HepG2 (cell line): Measurements from ENCODE around the gene TNFRSF11A. TPM values are rescaled to one million over a fixed set of nuclear protein-coding genes. Genes with fewer than 3 reads are reported as not detected.
A peak's percentile ranks its signal among the peaks of the same experiment; 100 is the strongest.

Experiments used
- ASH2L ChIP-seq: fragments of 300-600, 200-600 bp; sonication (generic); IDR thresholded peaks from 2 replicates; pipeline ENCODE4 v1.7.0; 2017; ENCODE audit warnings: low read depth, mild to moderate bottlenecking, moderate library complexity, mixed read lengths, low read length; ENCODE audit not compliant: insufficient read length
- ATF7 ChIP-seq, 2 experiments: fragments of 450-650 bp in 1 of 2; sonication (generic) in 1 of 2; formaldehyde crosslinking in 1 of 2; IDR thresholded peaks; 2 replicates each; pipeline versions ENCODE4 v1.4.0 to v1.6.1; 2016 to 2020; ENCODE audit warnings: antibody characterized with exemption in 1 of 2, mild to moderate bottlenecking in 1 of 2, missing genetic modification reagents in 1 of 2
- CHCHD3 ChIP-seq: sonication (generic); formaldehyde crosslinking; IDR thresholded peaks from 2 replicates; pipeline ENCODE4 v1.8.0; 2022; ENCODE audit warnings: mild to moderate bottlenecking, missing genetic modification reagents, moderate library complexity
- EED ChIP-seq: sonication (generic); formaldehyde crosslinking; IDR thresholded peaks from 2 replicates; pipeline ENCODE4 v1.5.0; 2020; ENCODE audit warnings: mild to moderate bottlenecking, missing genetic modification reagents
- EP300 ChIP-seq, 3 experiments: sonication (generic) in 1 of 3; formaldehyde crosslinking in 1 of 3; IDR thresholded peaks; 2 replicates each; pipeline versions ENCODE4 v1.5.1 to v1.6.1; 2011 to 2020; ENCODE audit warnings: low read depth in 2 of 3, low read length in 2 of 3, borderline replicate concordance in 1 of 3, improper control_type of control experiment in 1 of 3, mild to moderate bottlenecking in 1 of 3, missing genetic modification reagents in 1 of 3, moderate library complexity in 1 of 3
- HDAC6 ChIP-seq: fragments of 200-600 bp; sonication (generic); IDR thresholded peaks from 2 replicates; pipeline ENCODE4 v1.7.0; 2017; ENCODE audit warnings: mild to moderate bottlenecking, antibody characterized with exemption, low read length, low read depth
- KLF12 ChIP-seq: sonication (generic); formaldehyde crosslinking; IDR thresholded peaks from 2 replicates; pipeline ENCODE4 v1.4.0; 2020; ENCODE audit warnings: missing genetic modification reagents, borderline replicate concordance
- NFIB ChIP-seq: sonication (generic); formaldehyde crosslinking; IDR thresholded peaks from 2 replicates; pipeline ENCODE4 v1.9.0; 2021; ENCODE audit warnings: missing genetic modification reagents, mild to moderate bottlenecking, borderline replicate concordance
- PCBP2 ChIP-seq: fragments of 200-400 bp; formaldehyde crosslinking; optimal IDR thresholded peaks from 2 replicates; pipeline ENCODE3; 2018; ENCODE audit warnings: low read length, low read depth; ENCODE audit not compliant: poor library complexity, severe bottlenecking
- PHF20 ChIP-seq: sonication (generic); formaldehyde crosslinking; IDR thresholded peaks from 2 replicates; pipeline ENCODE4 v1.5.0; 2020; ENCODE audit warnings: mild to moderate bottlenecking, missing genetic modification reagents
- RARG ChIP-seq: sonication (generic); formaldehyde crosslinking; IDR thresholded peaks from 2 replicates; pipeline ENCODE4 v1.4.0; 2020; ENCODE audit warnings: low read depth, mild to moderate bottlenecking, missing genetic modification reagents
- REXO4 ChIP-seq: sonication (generic); formaldehyde crosslinking; IDR thresholded peaks from 2 replicates; pipeline ENCODE4 v1.8.0; 2022; ENCODE audit warnings: missing genetic modification reagents, mild to moderate bottlenecking, borderline replicate concordance
- SKI ChIP-seq: fragments of 450-650 bp; IDR thresholded peaks from one replicate; pipeline ENCODE4 v1.6.1; 2018; ENCODE audit warnings: mild to moderate bottlenecking; ENCODE audit not compliant: partially characterized antibody
- SMAD1 ChIP-seq: sonication (generic); formaldehyde crosslinking; IDR thresholded peaks from 2 replicates; pipeline ENCODE4 v1.4.0; 2020; ENCODE audit warnings: missing genetic modification reagents, low read depth, mild to moderate bottlenecking, borderline replicate concordance
- TOPORS ChIP-seq: sonication (generic); formaldehyde crosslinking; IDR thresholded peaks from 2 replicates; pipeline ENCODE4 v1.8.0; 2023; ENCODE audit warnings: mild to moderate bottlenecking, missing genetic modification reagents
- ZC3H4 ChIP-seq: sonication (generic); formaldehyde crosslinking; IDR thresholded peaks from 2 replicates; pipeline ENCODE4 v1.4.0; 2020; ENCODE audit warnings: missing genetic modification reagents, borderline replicate concordance
- ZNF235 ChIP-seq: sonication (generic); formaldehyde crosslinking; IDR thresholded peaks from 2 replicates; pipeline ENCODE4 v1.8.1; 2023; ENCODE audit warnings: mild to moderate bottlenecking, missing genetic modification reagents, borderline replicate concordance
- ZNF296 ChIP-seq: sonication (generic); formaldehyde crosslinking; conservative IDR thresholded peaks from 2 replicates; pipeline ENCODE4 v1.5.0; 2020; ENCODE audit warnings: mild to moderate bottlenecking, missing genetic modification reagents
- ZNF747 ChIP-seq: sonication (generic); formaldehyde crosslinking; IDR thresholded peaks from 2 replicates; pipeline ENCODE4 v1.8.1; 2023; ENCODE audit warnings: missing genetic modification reagents, mild to moderate bottlenecking, borderline replicate concordance
- ZSCAN30 ChIP-seq: sonication (generic); formaldehyde crosslinking; IDR thresholded peaks from 2 replicates; pipeline ENCODE4 v1.5.0; 2020; ENCODE audit warnings: mild to moderate bottlenecking, missing genetic modification reagents
- polyA plus RNA-seq, 8 experiments: library from polyadenylated mRNA; depleted of rRNA in 3 of 8; stranded (reverse) in 7 of 8; unstranded in 1 of 8; fragments of >200 nt; fragmentation: Illumina TruSeq in 4 of 8; extraction: Trizol in 4 of 8; gene quantifications; 2 replicates each; pipeline versions ENCODE4 v1.2.1 to v1.2.3, GENCODE V29; 2011 to 2016; ENCODE audit warnings: low read depth in 4 of 8, missing spikeins in 1 of 8, mixed read lengths in 1 of 8; ENCODE audit not compliant: insufficient read depth in 1 of 8
- total RNA-seq, 5 experiments: library from RNA; depleted of rRNA; stranded (reverse); fragments of >200 nt; fragmentation: Illumina TruSeq; extraction: Trizol; gene quantifications; 2 replicates each; pipeline ENCODE4 v1.2.3, GENCODE V29; 2016; ENCODE audit warnings: low read depth in 1 of 5
- TF ChIP-seq, protein P1 (sequence below): sonication (generic); formaldehyde crosslinking; IDR thresholded peaks from 2 replicates; pipeline ENCODE4 v1.4.0; 2020; ENCODE audit warnings: mild to moderate bottlenecking, low read depth, missing genetic modification reagents
- TF ChIP-seq, protein P2 (sequence below): sonication (generic); formaldehyde crosslinking; IDR thresholded peaks from 2 replicates; pipeline ENCODE4 v1.5.0; 2020; ENCODE audit warnings: missing genetic modification reagents
- TF ChIP-seq, protein P3 (sequence below): IDR thresholded peaks from 2 replicates; pipeline ENCODE4 v1.6.1; 2016; ENCODE audit warnings: control low read depth
- TF ChIP-seq, protein P4 (sequence below), 2 experiments: fragments of 450-650 bp in 1 of 2; sonication (generic) in 1 of 2; formaldehyde crosslinking; IDR thresholded peaks; 2 replicates each; pipeline versions ENCODE4 v1.5.0 to v1.8.0; 2020 to 2022; ENCODE audit warnings: mild to moderate bottlenecking in 1 of 2, missing genetic modification reagents in 1 of 2
- TF ChIP-seq, protein P5 (sequence below): sonication (generic); formaldehyde crosslinking; IDR thresholded peaks from 2 replicates; pipeline ENCODE4 v1.5.1; 2020; ENCODE audit warnings: mild to moderate bottlenecking, missing genetic modification reagents, borderline replicate concordance

Gene TNFRSF11A
- total and polyA plus RNA-seq, 2 of the 13 experiments (the other 11 are each of a cell fraction or from before 2014, with no cell fraction given), result 4.6 to 6.4 TPM

DNA sequence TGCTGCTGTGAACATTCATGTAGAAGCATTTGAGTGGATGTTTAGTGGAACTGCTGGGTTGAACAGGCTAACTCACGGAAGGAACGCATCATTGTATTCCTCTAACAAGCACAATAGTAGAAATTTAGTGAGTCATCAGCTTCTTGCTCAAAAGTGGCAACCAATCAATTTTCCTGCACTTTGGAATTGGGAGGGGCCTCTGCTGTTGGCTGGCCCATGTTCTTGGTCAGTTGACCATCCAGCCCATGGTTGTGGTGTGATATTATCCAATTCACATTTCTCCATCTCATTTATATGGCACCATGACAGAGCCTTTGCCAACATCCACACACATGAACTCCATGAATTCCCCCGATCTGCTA, 95.0 kb downstream of the TNFRSF11A start (continued):
- TF ChIP-seq, protein P1, sequence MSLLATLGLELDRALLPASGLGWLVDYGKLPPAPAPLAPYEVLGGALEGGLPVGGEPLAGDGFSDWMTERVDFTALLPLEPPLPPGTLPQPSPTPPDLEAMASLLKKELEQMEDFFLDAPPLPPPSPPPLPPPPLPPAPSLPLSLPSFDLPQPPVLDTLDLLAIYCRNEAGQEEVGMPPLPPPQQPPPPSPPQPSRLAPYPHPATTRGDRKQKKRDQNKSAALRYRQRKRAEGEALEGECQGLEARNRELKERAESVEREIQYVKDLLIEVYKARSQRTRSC (CRISPR knock-in tag), result no peak
- TF ChIP-seq, protein P2, sequence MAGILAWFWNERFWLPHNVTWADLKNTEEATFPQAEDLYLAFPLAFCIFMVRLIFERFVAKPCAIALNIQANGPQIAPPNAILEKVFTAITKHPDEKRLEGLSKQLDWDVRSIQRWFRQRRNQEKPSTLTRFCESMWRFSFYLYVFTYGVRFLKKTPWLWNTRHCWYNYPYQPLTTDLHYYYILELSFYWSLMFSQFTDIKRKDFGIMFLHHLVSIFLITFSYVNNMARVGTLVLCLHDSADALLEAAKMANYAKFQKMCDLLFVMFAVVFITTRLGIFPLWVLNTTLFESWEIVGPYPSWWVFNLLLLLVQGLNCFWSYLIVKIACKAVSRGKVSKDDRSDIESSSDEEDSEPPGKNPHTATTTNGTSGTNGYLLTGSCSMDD (CRISPR knock-in tag), result no peak
- TF ChIP-seq TOPORS (CRISPR knock-in tag) (no peak; the same call in 1 of the 2 replicates), RARG (CRISPR knock-in tag) (no peak), PCBP2 (no peak), EED (CRISPR knock-in tag) (no peak), HDAC6 (no peak), ZSCAN30 (no peak), KLF12 (CRISPR knock-in tag) (no peak), ZNF747 (no peak), SKI (no peak), PHF20 (CRISPR knock-in tag) (no peak), SMAD1 (CRISPR knock-in tag) (no peak), CHCHD3 (CRISPR knock-in tag) (no peak), EP300 (IDR thresholded peaks at IDR 0.05; ENCODE audit: low read depth in 2 of 2, low read length in 2 of 2) (peak in 1 of 2 experiments; percentile 49; a peak in 2 of 4 replicates), EP300 (CRISPR knock-in tag; IDR thresholded peaks at IDR 0.05; ENCODE audit: borderline replicate concordance) (no peak), ATF7 (IDR thresholded peaks at IDR 0.05) (0 out of 2 replicates have a peak, but pooled peaks have one; percentile 3), ATF7 (CRISPR knock-in tag; IDR thresholded peaks at IDR 0.05) (no peak), NFIB (CRISPR knock-in tag) (no peak), ZNF235 (CRISPR knock-in tag) (no peak), ZC3H4 (CRISPR knock-in tag) (no peak), ASH2L (no peak), ZNF296 (no peak), REXO4 (no peak)
- TF ChIP-seq, protein P3, sequence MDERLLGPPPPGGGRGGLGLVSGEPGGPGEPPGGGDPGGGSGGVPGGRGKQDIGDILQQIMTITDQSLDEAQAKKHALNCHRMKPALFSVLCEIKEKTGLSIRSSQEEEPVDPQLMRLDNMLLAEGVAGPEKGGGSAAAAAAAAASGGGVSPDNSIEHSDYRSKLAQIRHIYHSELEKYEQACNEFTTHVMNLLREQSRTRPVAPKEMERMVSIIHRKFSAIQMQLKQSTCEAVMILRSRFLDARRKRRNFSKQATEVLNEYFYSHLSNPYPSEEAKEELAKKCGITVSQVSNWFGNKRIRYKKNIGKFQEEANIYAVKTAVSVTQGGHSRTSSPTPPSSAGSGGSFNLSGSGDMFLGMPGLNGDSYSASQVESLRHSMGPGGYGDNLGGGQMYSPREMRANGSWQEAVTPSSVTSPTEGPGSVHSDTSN (CRISPR knock-in tag), result no peak
- TF ChIP-seq, protein P4, sequence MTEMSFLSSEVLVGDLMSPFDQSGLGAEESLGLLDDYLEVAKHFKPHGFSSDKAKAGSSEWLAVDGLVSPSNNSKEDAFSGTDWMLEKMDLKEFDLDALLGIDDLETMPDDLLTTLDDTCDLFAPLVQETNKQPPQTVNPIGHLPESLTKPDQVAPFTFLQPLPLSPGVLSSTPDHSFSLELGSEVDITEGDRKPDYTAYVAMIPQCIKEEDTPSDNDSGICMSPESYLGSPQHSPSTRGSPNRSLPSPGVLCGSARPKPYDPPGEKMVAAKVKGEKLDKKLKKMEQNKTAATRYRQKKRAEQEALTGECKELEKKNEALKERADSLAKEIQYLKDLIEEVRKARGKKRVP (CRISPR knock-in tag; IDR thresholded peaks at IDR 0.05), result no peak
- TF ChIP-seq, protein P5, sequence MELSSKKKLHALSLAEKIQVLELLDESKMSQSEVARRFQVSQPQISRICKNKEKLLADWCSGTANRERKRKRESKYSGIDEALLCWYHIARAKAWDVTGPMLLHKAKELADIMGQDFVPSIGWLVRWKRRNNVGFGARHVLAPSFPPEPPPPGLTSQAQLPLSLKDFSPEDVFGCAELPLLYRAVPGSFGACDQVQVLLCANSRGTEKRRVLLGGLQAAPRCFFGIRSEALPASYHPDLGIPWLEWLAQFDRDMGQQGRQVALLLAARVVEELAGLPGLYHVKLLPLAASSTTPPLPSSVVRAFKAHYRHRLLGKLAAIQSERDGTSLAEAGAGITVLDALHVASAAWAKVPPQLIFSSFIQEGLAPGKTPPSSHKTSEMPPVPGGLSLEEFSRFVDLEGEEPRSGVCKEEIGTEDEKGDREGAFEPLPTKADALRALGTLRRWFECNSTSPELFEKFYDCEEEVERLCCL, result no peak
